GM12872 (cell line): Measurements from ENCODE around the gene ZNF79.

Source experiments
- CTCF ChIP-seq: IDR thresholded peaks from 3 replicates; pipeline ENCODE4 v1.5.1; 2011; ENCODE audit warnings: low read depth, mild to moderate bottlenecking, low read length, moderate library complexity; ENCODE audit not compliant: insufficient read depth

The ZNF79 gene

GRCh38 chr9:127411122-127411521 is 13.1 kb upstream of the ZNF79 start:
- no peak for TF ChIP-seq CTCF

GRCh38 chr9:127415141-127415540 is 9.0 kb upstream of the ZNF79 start:
- TF ChIP-seq CTCF: no peak

- no peak for TF ChIP-seq CTCF
Measured at GRCh38 chr9:127415657-127416056, 8.5 kb upstream of the ZNF79 start.

- TF ChIP-seq CTCF: no peak
Measured at GRCh38 chr9:127417131-127418036, 6.8 kb upstream of the ZNF79 start.

- TF ChIP-seq CTCF: peak; percentile 59
Measured at GRCh38 chr9:127418037-127418471, 6.1 kb upstream of the ZNF79 start.

- TF ChIP-seq CTCF: no peak
Measured at GRCh38 chr9:127419348-127419747, 4.8 kb upstream of the ZNF79 start.

GRCh38 chr9:127421057-127421456 is 3.1 kb upstream of the ZNF79 start:
- TF ChIP-seq CTCF: no peak
